H1 (cell line): ENCODE measurements around the gene ZNF302. TPM values are rescaled to one million over a fixed set of nuclear protein-coding genes. Genes with fewer than 3 reads are reported as not detected.

ENCODE experiments used
- ASH2L ChIP-seq: fragments of 200-600, 300-600 bp; sonication (generic); IDR thresholded peaks from one replicate; pipeline ENCODE4 v1.7.1; 2017; ENCODE audit warnings: low read length
- BACH1 ChIP-seq: IDR thresholded peaks from 2 replicates; pipeline ENCODE4 v1.6.1; 2012; ENCODE audit warnings: low read length, improper control_type of control experiment
- CEBPB ChIP-seq: IDR thresholded peaks from 2 replicates; pipeline ENCODE4 v1.6.1; 2012; ENCODE audit warnings: low read depth, low read length
- CHD7 ChIP-seq: fragments of 300-600 bp; sonication (generic); IDR thresholded peaks from 2 replicates; pipeline ENCODE4 v1.7.1; 2012; ENCODE audit warnings: low read length, moderate library complexity, mild to moderate bottlenecking, inconsistent platforms; ENCODE audit not compliant: insufficient replicate concordance
- MAX ChIP-seq: IDR thresholded peaks from 2 replicates; pipeline ENCODE4 v1.6.1; 2012; ENCODE audit warnings: inconsistent platforms
- PHF8 ChIP-seq: fragments of 200-600 bp; sonication (generic); conservative IDR thresholded peaks from 2 replicates; pipeline ENCODE4 v1.7.1; 2012; ENCODE audit warnings: low read depth, mild to moderate bottlenecking, inconsistent platforms, low read length, moderate library complexity
- RXRA ChIP-seq: IDR thresholded peaks from 2 replicates; pipeline ENCODE4 v1.6.1; 2011; ENCODE audit warnings: low read depth, mild to moderate bottlenecking, low read length, moderate library complexity; ENCODE audit not compliant: insufficient read depth
- SIRT6 ChIP-seq: IDR thresholded peaks from one replicate; pipeline ENCODE4 v1.7.1; 2012; ENCODE audit warnings: low read length, inconsistent platforms
- SUZ12 ChIP-seq: fragments of 200-600 bp; sonication (generic); IDR thresholded peaks from 2 replicates; pipeline ENCODE4 v1.6.1; 2012; ENCODE audit warnings: mild to moderate bottlenecking, inconsistent platforms, low read length, moderate library complexity, mixed read lengths
- TCF12 ChIP-seq: IDR thresholded peaks from 2 replicates; pipeline ENCODE4 v1.6.1; 2011; ENCODE audit warnings: low read depth, mild to moderate bottlenecking, low read length
- YY1 ChIP-seq: IDR thresholded peaks from 2 replicates; pipeline ENCODE4 v1.6.1; 2011; ENCODE audit warnings: low read depth, mild to moderate bottlenecking, low read length
- polyA plus RNA-seq, 7 experiments: library from polyadenylated mRNA; depleted of rRNA in 3 of 7; stranded (reverse) in 5 of 7; unstranded in 2 of 7; fragments of >200 nt in 5 of 7; fragments of 200-250 nt in 2 of 7; gene quantifications; 1 replicate in 5 of 7; 2 replicates in 1 of 7; 4 replicates in 1 of 7; pipeline versions ENCODE4 v1.2.1 to v1.2.3, GENCODE V29; 2011 to 2013; ENCODE audit warnings: missing spikeins in 2 of 7, mixed read lengths in 2 of 7
- total RNA-seq: library from RNA; stranded (reverse); fragmentation: NEBNext Ultra II Directional; extraction: Animal tissue kit (Norgen Biotek cat#: 25700); gene quantifications from 2 replicates; pipeline ENCODE4 v1.2.1, GENCODE V29; 2021

ZNF302 gene
- total and polyA plus RNA-seq, 2 of the 8 experiments (the other 6 are each of a cell fraction or from before 2014, with no cell fraction given), result 9.1 to 20.4 TPM

GRCh38 chr19:34677386-34678084 is at the start of gene ZNF302 (continued):
- TF ChIP-seq CHD7 (no peak), YY1 (no peak), CEBPB (no peak; the same call in 1 of the 2 replicates), SIRT6 (no peak), RXRA (no peak), PHF8 (peak; percentile 98), SUZ12 (no peak), TCF12 (no peak), MAX (peak; percentile 61), ASH2L (peak; percentile 86), BACH1 (no peak)
